Measurements from ENCODE around the gene UBE3A.

The UBE3A gene

GRCh38 chr15:25331860-25332259, 107.0 kb downstream of the UBE3A start:
- DNase-seq (ENCODE audit: low read depth in 2 of 2) = no peak

GRCh38 chr15:25331404-25331803, 107.4 kb downstream of the UBE3A start:
- no peak for DNase-seq (ENCODE audit: low read depth in 2 of 2)

- no peak for DNase-seq (ENCODE audit: low read depth in 2 of 2)
Observed at GRCh38 chr15:25329696-25330095, 109.1 kb downstream of the UBE3A start.

GRCh38 chr15:25327686-25328085, 111.1 kb downstream of the UBE3A start:
- no peak for DNase-seq (ENCODE audit: low read depth in 2 of 2)

GRCh38 chr15:25325187-25325586, 113.6 kb downstream of the UBE3A start:
- DNase-seq (ENCODE audit: low read depth in 2 of 2) = no peak

GRCh38 chr15:25323420-25323819, 115.4 kb downstream of the UBE3A start:
- no peak for DNase-seq (ENCODE audit: low read depth in 2 of 2)

- no peak for DNase-seq (ENCODE audit: low read depth in 2 of 2)
Observed at GRCh38 chr15:25287823-25288222, 151.0 kb downstream of the UBE3A start.
